Omental fat pad (tissue), 4 donors: ENCODE data around the gene FLNC. TPM values are rescaled to one million over a fixed set of nuclear protein-coding genes. Genes with fewer than 3 reads are reported as not detected.

Experiments used
- ATAC-seq: fragments of 150-250 bp; one replicate; pipeline ENCODE4 v1.9.1; 2016; ENCODE audit warnings: mild to moderate bottlenecking, moderate library complexity; ENCODE audit not compliant: low FRiP score
- DNase-seq: peaks from one replicate; pipeline ENCODE4 v3.0.0-alpha.2; 2019; ENCODE audit warnings: low spot score
- total RNA-seq, 4 donors: library from RNA; depleted of rRNA; stranded (reverse); fragments of >200 nt; gene quantifications; one replicate each; pipeline ENCODE4 v1.1.0, GENCODE V29; 2016
- TF ChIP-seq, protein P1 (sequence below), 3 donors: fragments of 450-650 bp; IDR thresholded peaks; one replicate each; pipeline ENCODE4 v1.5.1; 2016 to 2017; ENCODE audit warnings: antibody characterized with exemption in 3 of 3, mild to moderate bottlenecking in 3 of 3, moderate library complexity in 2 of 3

Gene FLNC
- total RNA-seq, 4 donors from 2014 or later, result 7.7 to 140 (median 25.5) TPM

DNA sequence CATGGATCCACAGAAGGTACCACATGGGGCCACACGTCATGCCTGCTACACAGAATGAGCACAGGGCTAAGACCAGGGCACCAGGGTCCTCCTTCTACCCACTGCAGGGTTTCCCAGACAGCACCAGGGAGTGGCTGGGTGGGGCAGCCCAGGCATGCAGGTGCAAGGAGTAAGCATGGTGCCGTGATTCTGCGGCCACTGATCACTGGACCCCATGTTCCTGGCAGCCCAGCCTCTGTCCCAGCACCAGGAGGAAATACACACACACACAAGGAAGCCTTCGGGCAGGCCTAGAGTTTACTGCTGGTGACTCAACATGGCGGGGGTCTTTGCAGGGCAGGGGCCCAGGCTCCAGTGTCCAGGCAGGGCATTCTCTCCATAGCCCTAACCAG, 46.4 kb downstream of the FLNC start:
- ATAC-seq (no peak), DNase-seq (no peak)

DNA sequence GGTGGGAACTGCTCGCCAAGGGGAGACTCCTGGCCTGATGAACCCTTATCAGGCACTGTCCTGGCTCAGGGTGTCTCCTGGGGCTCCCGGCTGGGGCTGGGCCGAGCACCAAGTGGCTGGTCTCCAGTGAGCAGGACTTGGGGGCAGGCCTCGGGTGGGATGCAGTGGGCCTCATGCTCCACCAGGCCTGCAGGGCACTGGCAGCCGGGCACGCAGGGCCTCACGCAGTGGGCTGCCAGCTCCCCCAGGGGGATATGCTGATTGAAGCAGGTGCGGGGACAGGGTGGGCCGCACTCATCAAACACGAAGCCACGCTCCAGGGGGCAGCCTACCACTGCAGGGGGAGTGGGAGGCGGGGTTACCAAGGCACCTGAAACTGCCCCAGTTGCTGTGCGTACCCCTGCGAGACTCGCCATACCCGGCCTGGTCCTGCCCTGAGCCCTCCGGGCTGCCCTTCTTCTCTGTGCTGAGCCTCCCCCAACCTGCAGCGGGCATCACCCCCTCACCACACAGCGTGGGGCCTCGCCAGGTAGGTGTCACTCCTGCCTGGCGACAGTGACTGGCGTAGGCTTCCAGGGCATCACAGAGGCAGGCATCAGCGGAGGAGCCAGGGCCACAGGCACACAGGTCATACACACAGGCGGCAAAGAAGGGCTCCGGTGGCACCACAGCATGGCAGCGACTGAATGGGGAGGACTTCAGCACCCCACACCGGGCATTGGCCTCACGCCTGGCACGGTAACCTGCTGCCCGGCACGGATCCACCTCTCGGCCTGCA, 47.0 kb downstream of the FLNC start:
- ATAC-seq (no peak), DNase-seq (no peak)
- TF ChIP-seq, protein P1, sequence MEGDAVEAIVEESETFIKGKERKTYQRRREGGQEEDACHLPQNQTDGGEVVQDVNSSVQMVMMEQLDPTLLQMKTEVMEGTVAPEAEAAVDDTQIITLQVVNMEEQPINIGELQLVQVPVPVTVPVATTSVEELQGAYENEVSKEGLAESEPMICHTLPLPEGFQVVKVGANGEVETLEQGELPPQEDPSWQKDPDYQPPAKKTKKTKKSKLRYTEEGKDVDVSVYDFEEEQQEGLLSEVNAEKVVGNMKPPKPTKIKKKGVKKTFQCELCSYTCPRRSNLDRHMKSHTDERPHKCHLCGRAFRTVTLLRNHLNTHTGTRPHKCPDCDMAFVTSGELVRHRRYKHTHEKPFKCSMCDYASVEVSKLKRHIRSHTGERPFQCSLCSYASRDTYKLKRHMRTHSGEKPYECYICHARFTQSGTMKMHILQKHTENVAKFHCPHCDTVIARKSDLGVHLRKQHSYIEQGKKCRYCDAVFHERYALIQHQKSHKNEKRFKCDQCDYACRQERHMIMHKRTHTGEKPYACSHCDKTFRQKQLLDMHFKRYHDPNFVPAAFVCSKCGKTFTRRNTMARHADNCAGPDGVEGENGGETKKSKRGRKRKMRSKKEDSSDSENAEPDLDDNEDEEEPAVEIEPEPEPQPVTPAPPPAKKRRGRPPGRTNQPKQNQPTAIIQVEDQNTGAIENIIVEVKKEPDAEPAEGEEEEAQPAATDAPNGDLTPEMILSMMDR (IDR thresholded peaks at IDR 0.05), result no peak

More for the DNA sequence above, 46.4 kb downstream of the FLNC start:
- TF ChIP-seq, protein P1 (IDR thresholded peaks at IDR 0.05), result no peak

DNA sequence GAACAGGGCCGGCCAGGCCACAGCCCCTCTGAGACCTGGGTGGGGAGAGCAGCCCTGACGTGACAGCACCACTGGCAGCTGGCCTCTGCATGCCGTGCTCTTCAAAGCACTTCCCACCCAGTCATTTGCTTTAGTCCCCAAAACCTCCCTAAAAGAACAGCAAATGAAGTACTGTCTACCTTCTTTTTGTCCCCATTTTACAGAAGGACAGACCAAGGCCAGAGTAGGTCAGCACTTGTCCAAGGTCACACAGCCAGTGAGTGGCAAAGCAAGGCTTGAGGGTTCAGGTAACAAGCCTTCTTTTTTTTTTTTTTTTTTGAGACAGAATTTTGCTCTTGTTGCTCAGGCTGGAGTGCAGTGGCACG, 47.5 kb downstream of the FLNC start:
- ATAC-seq (no peak), DNase-seq (no peak)
- TF ChIP-seq, protein P1 (IDR thresholded peaks at IDR 0.05), result no peak

DNA sequence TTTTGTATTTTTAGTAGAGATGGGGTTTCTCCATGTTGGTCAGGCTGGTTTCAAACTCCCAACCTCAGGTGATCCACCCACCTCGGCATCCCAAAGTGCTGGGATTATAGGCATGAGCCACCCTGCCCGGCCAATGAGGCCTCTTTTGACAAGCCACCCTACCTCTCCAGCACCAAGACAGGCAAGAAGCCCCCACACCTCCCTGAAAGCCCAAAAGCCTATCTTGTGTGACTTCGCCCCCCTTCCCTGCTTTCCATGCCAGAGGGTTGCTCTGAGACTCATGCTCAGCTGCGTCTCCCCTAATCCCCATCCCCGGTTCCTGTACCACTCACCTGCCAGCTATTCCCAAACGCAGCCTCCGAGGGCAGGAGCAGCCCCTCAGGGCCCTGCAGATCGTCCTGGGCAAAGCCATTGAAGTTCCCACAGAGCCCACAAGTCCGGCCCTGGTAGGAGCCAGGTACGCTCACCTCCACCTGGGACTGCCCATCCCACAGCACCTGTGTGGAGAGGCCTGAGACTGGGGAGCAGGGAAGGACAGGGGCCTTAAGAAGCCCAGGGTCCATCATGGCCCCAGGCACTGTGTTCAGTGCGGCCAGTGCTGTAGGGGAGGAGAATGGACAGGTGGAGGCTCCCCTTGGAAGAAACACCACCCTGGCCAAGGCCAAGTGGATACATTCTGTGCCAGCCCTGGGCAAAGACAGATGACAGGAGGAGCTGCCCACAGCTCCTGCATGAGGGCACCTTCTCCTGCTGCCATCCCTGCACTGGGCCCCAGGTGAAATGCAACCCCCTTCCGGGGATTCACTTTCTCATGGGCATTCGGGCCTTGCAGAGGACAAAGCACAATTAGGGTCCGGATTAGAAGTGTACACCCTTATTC, 48.3 kb downstream of the FLNC start:
- ATAC-seq (no peak), DNase-seq (no peak)
- TF ChIP-seq, protein P1 (IDR thresholded peaks at IDR 0.05), result no peak

DNA sequence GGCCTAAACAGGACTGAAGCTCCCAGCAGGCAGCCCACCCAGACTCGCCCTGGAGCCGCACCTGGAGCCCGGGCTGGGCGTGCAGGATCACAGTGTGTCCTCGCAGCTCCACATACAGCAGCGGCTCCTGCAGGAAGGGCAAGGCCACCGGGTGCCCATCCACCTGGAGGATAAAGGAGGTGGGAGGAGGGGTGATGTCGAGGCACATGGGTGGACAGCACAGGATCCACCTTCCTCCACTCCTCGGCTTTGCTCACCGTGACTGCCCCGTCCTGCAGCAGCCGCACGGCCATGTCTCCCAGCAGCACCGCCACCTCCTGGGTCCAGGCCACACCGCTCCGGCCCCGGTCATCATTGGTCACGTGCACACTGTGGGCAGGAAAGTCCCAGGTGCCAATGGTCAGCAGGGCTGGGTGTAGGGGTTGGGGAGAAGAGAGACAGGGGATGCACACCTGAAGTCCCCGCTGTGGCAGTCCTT, 49.3 kb downstream of the FLNC start:
- TF ChIP-seq, protein P1 (IDR thresholded peaks at IDR 0.05), result no peak
- no peak for ATAC-seq
- DNase-seq, result no peak

DNA sequence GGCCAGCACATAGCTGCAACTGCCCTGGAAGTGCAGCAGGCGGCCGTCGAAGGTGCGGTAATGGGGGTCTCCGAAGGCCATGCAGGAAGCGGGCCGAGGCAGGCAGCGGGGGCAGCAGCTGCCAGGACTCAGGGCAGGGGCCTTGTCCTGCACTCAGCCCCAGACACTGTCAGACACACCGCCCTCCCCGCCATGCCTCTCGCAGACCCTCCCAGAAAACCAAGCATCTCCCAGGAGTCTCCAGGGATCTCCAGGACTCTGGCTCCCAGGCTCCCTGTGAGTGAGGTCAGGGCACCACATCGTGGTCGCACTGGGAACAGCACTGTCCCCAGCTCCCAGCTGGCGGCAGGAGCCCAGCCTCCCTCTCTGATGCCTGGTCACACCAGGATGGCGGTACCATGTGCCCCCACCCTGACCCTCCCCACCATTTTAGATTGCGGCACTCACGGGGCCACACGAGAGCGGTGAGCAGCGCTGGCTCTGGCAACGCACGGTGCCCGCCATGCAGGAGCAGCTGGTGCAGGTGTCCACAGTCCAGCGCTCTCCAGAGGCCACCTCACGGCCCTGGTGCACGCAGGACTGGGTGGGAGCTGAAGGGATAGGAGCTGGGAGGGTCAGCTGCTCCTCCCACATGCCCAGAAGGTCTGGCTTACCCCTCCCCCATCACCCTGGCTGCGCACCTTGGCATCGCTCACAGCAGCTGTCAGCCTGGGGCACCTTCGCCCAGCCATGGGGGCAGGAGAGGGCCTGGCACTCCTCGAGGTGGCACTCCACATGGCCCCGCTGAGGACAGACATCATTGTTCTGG, 49.9 kb downstream of the FLNC start:
- TF ChIP-seq, protein P1 (IDR thresholded peaks at IDR 0.05), result peak in 1 of 3 donors; percentile 28
- ATAC-seq (peak; percentile 54), DNase-seq (no peak)
